ENCODE results near the gene TMCO4.

The TMCO4 gene

DNA sequence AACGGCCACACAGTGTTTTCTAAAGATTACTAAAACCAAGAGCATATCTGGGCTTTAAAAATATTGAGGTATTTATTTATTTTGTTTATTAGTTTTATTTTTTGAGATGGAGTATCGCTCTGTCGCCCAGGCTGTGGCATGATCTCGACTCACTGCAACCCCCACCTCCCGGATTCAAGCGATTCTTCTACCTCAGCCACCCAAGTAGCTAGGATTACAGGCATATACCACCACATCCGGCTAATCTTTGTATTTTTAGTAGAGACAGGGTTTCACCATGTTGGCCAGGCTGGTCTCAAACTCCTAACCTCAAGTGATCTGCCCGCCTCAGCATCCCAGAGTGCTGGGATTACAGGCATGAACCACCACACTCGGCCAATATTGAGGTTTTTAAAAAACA is 23.9 kb downstream of the TMCO4 start:
- H3K27ac Mint-ChIP-seq, result no peak overlapping the region
- no peaks in the 10 kb centered on the region for H3K4me1 Mint-ChIP-seq (ENCODE audit: low read depth)
- peaks cover 2% of the 10 kb centered on the region for H3K36me3 Mint-ChIP-seq (ENCODE audit: low read depth)
- H3K4me3 Mint-ChIP-seq, result no peak overlapping the region
- no peak for DNase-seq (ENCODE audit: low spot score)
- H3K9me3 Mint-ChIP-seq, result no peaks in the 10 kb centered on the region
- H3K27me3 Mint-ChIP-seq (ENCODE audit: low read depth), result no peaks in the 10 kb centered on the region

GRCh38 chr1:19775317-19775716 is 24.4 kb downstream of the TMCO4 start:
- Mint-ChIP-seq H3K4me1 (ENCODE audit: low read depth) (no peaks in the 10 kb centered on the region), H3K36me3 (ENCODE audit: low read depth) (peaks cover 2% of the 10 kb centered on the region), H3K4me3 (no peak overlapping the region), H3K27ac (no peak overlapping the region), H3K9me3 (no peaks in the 10 kb centered on the region), H3K27me3 (ENCODE audit: low read depth) (no peaks in the 10 kb centered on the region)
- DNase-seq (ENCODE audit: low spot score), result no peak

- peaks cover 2% of the 10 kb centered on the region for H3K36me3 Mint-ChIP-seq (ENCODE audit: low read depth)
- H3K27ac Mint-ChIP-seq, result no peak overlapping the region
- H3K4me3 Mint-ChIP-seq, result no peak overlapping the region
These were observed 25.4 kb downstream of the TMCO4 start for GRCh38 chr1:19774180-19774785.

GRCh38 chr1:19773485-19773884 is 26.2 kb downstream of the TMCO4 start:
- Mint-ChIP-seq H3K27me3 (ENCODE audit: low read depth) (no peaks in the 10 kb centered on the region), H3K4me1 (ENCODE audit: low read depth) (no peaks in the 10 kb centered on the region), H3K4me3 (no peak overlapping the region), H3K36me3 (ENCODE audit: low read depth) (peaks cover 2% of the 10 kb centered on the region), H3K9me3 (no peaks in the 10 kb centered on the region), H3K27ac (no peak overlapping the region)
- DNase-seq (ENCODE audit: low spot score), result no peak

More at GRCh38 chr1:19774180-19774785, 25.4 kb downstream of the TMCO4 start:
- H3K9me3 Mint-ChIP-seq, result no peaks in the 10 kb centered on the region
- H3K4me1 Mint-ChIP-seq (ENCODE audit: low read depth), result no peaks in the 10 kb centered on the region
- DNase-seq (ENCODE audit: low spot score), result no peak
- H3K27me3 Mint-ChIP-seq (ENCODE audit: low read depth), result no peaks in the 10 kb centered on the region

- Mint-ChIP-seq H3K36me3 (ENCODE audit: low read depth) (no peaks in the 10 kb centered on the region), H3K4me1 (ENCODE audit: low read depth) (no peaks in the 10 kb centered on the region), H3K27me3 (ENCODE audit: low read depth) (no peaks in the 10 kb centered on the region), H3K4me3 (no peak overlapping the region), H3K27ac (no peak overlapping the region), H3K9me3 (no peaks in the 10 kb centered on the region)
- no peak for DNase-seq (ENCODE audit: low spot score)
These were observed 27.7 kb downstream of the TMCO4 start for GRCh38 chr1:19772053-19772452.

DNA sequence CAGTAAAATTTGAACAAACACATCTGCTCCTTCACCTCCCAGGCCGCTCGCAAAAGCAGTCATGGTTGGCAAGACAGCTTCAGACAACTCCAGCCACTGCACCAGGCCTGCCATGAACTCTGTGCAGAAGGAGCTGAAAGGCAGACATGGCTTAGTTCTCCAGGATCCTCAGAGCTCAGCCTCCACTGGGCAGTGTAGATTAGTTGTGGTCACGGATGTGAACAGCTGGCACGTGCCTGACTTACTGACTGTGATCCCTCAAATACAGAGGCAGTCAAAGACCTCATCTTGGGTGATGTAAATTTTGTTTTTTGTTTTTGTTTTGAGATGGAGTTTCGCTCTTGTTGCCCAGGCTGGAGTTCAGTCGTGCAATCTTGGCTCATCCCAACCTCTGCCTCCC is 28.4 kb downstream of the TMCO4 start:
- H3K9me3 Mint-ChIP-seq, result no peaks in the 10 kb centered on the region
- H3K27ac Mint-ChIP-seq, result no peak overlapping the region
- no peaks in the 10 kb centered on the region for H3K4me1 Mint-ChIP-seq (ENCODE audit: low read depth)
- no peak for DNase-seq (ENCODE audit: low spot score)
- no peaks in the 10 kb centered on the region for H3K36me3 Mint-ChIP-seq (ENCODE audit: low read depth)
- no peaks in the 10 kb centered on the region for H3K27me3 Mint-ChIP-seq (ENCODE audit: low read depth)
- no peak overlapping the region for H3K4me3 Mint-ChIP-seq

DNA sequence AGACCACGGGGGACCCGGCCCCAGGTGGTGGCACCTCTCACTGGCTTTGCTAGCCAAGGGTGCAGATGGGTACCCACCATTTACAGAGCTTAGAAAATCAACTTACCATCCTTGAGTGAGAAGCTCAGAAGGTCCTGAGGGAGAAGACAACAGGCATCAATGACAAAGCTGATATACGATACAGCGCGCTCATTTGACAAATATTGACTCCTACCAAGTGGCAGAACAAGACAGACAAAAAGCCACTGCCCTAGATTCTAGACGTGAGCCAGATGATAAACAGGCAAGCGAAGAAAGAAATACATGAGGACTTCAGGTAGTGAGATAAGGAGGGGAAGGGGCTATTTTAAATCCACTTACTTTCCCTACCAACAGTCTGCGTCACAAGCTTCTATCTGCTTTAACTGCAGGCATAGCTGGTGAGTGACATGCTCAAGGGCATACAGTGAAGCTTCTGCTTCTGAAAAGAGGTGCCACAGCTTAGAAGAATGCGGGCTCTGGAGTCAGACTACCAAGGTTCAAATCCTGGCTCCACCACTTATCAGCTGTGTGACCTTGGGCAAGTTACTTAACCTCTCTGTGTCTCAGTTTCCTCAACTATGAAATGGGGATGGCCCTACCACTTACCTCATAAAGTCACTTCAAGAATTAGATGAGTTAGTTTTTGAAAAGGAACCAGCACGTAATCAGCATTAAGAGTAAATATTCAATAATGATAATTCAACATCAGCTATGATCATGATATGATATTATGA is 29.1 kb downstream of the TMCO4 start:
- no peaks in the 10 kb centered on the region for H3K9me3 Mint-ChIP-seq
- no peaks in the 10 kb centered on the region for H3K36me3 Mint-ChIP-seq (ENCODE audit: low read depth)
- H3K4me1 Mint-ChIP-seq (ENCODE audit: low read depth), result peaks cover 5% of the 10 kb centered on the region
- no peak for DNase-seq (ENCODE audit: low spot score)
- no peaks in the 10 kb centered on the region for H3K27me3 Mint-ChIP-seq (ENCODE audit: low read depth)
- H3K4me3 Mint-ChIP-seq, result no peak overlapping the region
- H3K27ac Mint-ChIP-seq, result no peak overlapping the region

- H3K27me3 Mint-ChIP-seq (ENCODE audit: low read depth), result no peaks in the 10 kb centered on the region
- H3K9me3 Mint-ChIP-seq, result no peaks in the 10 kb centered on the region
- H3K4me3 Mint-ChIP-seq, result no peak overlapping the region
- H3K36me3 Mint-ChIP-seq (ENCODE audit: low read depth), result no peaks in the 10 kb centered on the region
- no peak overlapping the region for H3K27ac Mint-ChIP-seq
- DNase-seq (ENCODE audit: low spot score), result no peak
- H3K4me1 Mint-ChIP-seq (ENCODE audit: low read depth), result peaks cover 11% of the 10 kb centered on the region
These were observed 30.3 kb downstream of the TMCO4 start for GRCh38 chr1:19769211-19769932.

DNA sequence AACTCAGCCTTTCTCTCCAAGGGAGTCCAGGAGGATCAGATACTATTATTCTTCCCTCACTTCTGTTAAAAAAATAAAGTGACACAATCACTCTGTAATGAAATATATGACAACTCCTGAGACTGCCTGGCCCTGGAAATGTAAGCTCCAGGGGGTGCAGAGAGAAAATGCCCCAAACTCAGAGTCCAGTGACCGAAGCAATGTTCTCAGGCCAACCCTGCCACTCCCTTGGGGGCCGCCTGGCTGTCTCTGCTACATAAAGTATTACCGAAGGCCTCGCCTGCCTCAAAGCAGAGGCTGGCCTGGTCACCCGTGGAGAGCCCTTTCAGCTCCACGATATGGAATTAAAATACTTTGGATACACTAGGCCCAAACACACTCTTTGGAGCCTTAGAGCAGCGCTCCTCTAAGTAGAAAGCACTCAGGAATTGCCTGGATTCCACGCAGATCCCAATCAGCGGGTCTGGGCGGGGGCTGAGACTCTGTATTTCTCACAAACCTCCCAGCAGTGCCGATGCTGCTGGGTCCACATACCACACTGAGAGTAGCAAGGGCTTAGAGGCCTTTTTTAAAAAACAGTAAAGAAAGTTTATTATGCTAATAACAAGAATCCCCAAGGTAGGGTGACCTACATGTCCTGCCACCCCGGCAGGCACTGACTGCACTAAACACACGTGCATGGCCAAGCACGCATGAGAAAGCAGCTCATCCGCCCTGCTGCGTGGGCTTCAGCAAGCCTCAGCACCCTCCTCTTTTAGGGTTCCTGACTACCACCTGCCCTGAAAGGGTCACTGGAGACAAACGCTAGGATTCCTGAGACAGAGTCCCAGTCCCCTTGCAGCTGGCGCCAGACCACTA is 31.1 kb downstream of the TMCO4 start:
- Mint-ChIP-seq H3K27ac (no peak overlapping the region), H3K36me3 (ENCODE audit: low read depth) (no peaks in the 10 kb centered on the region), H3K4me1 (ENCODE audit: low read depth) (peaks cover 11% of the 10 kb centered on the region), H3K27me3 (ENCODE audit: low read depth) (no peaks in the 10 kb centered on the region), H3K4me3 (no peak overlapping the region), H3K9me3 (no peaks in the 10 kb centered on the region)
- DNase-seq (ENCODE audit: low spot score), result no peak

GRCh38 chr1:19765623-19766022 is 34.1 kb downstream of the TMCO4 start:
- Mint-ChIP-seq H3K4me3 (no peak overlapping the region), H3K27me3 (ENCODE audit: low read depth) (no peaks in the 10 kb centered on the region), H3K9me3 (no peaks in the 10 kb centered on the region), H3K4me1 (ENCODE audit: low read depth) (peaks cover 11% of the 10 kb centered on the region), H3K36me3 (ENCODE audit: low read depth) (no peaks in the 10 kb centered on the region), H3K27ac (no peak overlapping the region)
- DNase-seq (ENCODE audit: low spot score), result peak; percentile 62

- Mint-ChIP-seq H3K4me1 (ENCODE audit: low read depth) (peaks cover 11% of the 10 kb centered on the region), H3K9me3 (no peaks in the 10 kb centered on the region), H3K36me3 (ENCODE audit: low read depth) (no peaks in the 10 kb centered on the region), H3K27ac (no peak overlapping the region), H3K27me3 (ENCODE audit: low read depth) (no peaks in the 10 kb centered on the region), H3K4me3 (no peak overlapping the region)
- no peak for DNase-seq (ENCODE audit: low spot score)
These were observed 34.9 kb downstream of the TMCO4 start for GRCh38 chr1:19764848-19765247.

DNA sequence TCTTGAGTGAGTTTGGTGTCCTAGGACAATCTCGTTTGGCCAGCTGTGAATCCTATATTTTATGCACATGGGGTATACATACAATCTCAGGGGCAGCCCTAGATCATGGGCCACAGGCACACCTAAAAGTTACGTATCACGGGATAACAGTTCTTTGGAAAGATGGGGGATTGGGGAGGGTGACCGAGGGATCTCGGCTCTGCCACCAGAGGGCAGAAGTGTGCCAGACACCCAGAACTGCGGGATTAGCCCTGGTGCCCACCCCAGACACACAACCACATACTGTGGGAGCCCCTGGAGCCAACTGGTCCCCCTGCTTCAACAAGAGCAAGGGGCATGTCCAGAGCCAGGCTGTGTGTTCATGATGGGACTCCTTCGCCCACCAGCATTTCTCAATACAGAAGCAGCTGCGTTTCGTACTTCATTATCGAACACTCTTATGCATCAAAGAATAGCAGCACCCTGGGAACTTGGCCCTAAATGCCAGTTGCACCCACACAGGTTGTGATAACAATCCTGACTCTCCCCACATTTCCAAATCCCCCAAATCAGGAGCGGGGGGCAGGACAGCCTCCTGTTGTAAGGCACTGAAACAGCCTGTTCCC is 37.4 kb downstream of the TMCO4 start:
- Mint-ChIP-seq H3K4me3 (no peak overlapping the region), H3K4me1 (ENCODE audit: low read depth) (peaks cover 14% of the 10 kb centered on the region), H3K27ac (no peak overlapping the region), H3K9me3 (no peaks in the 10 kb centered on the region), H3K36me3 (ENCODE audit: low read depth) (no peaks in the 10 kb centered on the region), H3K27me3 (ENCODE audit: low read depth) (no peaks in the 10 kb centered on the region)
- DNase-seq (ENCODE audit: low spot score), result peak; percentile 6

DNA sequence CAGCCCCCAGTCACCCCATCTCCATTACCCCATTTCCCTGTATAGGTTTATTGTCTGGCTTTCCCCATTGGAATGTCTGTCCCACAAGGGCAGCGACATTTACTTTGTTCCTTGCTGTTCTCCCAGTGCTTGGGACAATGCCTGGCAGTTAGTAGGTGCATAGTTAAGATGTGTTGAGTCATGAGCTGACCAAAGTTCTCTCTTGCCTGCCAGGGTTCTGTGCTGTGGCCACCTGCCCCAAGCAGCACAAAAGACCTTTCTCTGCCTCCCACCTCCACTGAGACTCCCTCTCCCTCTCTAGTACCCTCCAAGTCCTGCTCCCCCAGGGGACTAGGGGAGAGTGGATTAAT is 40.0 kb downstream of the TMCO4 start:
- H3K9me3 Mint-ChIP-seq, result no peaks in the 10 kb centered on the region
- H3K36me3 Mint-ChIP-seq (ENCODE audit: low read depth), result no peaks in the 10 kb centered on the region
- peaks cover 3% of the 10 kb centered on the region for H3K4me1 Mint-ChIP-seq (ENCODE audit: low read depth)
- no peaks in the 10 kb centered on the region for H3K27me3 Mint-ChIP-seq (ENCODE audit: low read depth)
- DNase-seq (ENCODE audit: low spot score), result no peak
- H3K4me3 Mint-ChIP-seq, result no peak overlapping the region
- no peak overlapping the region for H3K27ac Mint-ChIP-seq

Data from T-helper 2 cell treated with Interferon-gamma antibody and Interleukin-4, amounts not matched to agents 5 μg/mL and 100 μg/mL, for 36 hours (primary cell).